HG03045 (cell line): Measurements from ENCODE around the gene GULP1.

Experiments
- ATAC-seq: cut with Tn5 transposase; IDR thresholded peaks from one replicate; pipeline ENCODE4 v1.9.1; 2021; ENCODE audit warnings: mild to moderate bottlenecking, moderate library complexity; ENCODE audit not compliant: unreplicated experiment

The GULP1 gene

DNA sequence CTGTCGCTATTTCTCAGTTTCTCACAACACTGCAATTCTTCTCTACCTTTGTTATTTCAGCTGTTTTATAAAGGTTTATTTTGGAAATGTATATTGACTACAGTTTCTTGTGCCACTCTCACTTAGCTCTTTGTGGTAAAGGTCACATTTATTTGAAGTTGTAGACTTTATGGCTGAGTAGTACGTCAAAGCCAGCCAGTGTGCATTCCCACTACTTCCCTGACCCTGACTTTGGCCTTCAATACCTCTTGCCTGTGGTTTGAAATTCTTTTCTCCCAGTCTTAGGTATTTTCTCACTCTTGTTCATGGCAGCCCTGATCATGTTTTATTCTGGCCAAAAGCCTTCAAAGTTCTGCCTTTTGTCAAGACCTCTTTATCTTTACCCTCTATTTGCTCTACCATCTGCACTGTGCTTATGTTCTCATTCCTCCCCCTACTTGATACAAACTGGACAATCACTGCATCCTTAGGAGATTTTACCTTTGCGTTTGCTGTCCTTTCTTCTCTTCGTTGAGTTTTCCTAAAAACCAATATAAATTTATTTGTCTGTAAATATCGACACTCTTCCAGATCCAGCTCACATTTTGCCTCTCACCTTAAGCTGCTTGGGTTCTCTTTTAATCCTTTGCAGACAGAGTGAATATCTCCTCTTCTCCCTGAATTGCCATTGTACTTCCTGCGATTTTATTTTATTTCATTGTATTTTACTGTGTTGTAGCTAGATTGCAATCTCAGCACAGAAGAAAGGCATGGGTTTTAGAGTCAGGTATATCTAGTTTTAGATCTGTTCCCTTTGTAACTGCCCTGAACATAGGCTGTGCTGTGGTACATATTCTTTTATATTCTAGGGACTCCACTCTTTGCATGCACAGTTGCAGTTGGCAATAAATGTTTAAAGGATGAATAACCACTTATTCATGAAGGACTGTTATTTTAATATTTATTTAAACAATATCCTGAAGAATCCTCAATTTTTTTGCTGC is 31.2 kb downstream of the GULP1 start:
- no peak for ATAC-seq

DNA sequence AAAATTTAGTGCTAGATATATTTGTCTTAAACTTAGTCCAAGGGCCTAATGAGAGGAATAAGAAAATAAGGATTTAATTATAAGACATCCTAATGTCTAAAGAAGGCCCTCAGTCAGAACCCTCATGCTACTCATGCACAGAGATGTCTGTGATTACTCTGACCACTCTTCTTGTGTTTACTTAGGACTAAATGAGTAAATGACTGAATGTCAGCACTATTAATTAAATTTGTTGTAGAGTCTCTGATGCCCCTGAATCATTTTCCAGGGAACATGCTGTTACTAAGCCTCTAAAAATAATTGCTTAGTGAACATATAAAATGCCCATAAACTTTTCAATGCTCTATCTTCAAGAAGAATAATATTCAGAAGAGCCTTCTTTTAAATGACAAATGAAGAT is 32.4 kb downstream of the GULP1 start:
- no peak for ATAC-seq

DNA sequence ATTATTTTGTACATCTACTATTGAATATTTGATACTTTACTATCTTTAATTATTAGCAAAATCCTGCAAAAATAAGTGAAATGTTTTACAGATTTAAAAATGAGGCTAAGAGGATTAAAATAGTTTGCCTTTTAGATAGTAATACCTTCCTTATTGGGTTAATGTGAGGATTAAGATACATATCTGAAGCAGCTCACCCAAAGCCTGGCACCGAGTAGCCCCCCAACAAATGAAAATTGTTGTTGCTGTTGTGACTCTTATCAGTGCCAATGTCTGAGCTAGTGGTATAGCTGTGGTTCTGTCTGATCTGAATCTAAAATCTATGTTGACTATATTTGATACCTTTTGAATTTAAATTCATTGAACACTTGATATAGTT is 34.6 kb downstream of the GULP1 start:
- ATAC-seq: no peak

DNA sequence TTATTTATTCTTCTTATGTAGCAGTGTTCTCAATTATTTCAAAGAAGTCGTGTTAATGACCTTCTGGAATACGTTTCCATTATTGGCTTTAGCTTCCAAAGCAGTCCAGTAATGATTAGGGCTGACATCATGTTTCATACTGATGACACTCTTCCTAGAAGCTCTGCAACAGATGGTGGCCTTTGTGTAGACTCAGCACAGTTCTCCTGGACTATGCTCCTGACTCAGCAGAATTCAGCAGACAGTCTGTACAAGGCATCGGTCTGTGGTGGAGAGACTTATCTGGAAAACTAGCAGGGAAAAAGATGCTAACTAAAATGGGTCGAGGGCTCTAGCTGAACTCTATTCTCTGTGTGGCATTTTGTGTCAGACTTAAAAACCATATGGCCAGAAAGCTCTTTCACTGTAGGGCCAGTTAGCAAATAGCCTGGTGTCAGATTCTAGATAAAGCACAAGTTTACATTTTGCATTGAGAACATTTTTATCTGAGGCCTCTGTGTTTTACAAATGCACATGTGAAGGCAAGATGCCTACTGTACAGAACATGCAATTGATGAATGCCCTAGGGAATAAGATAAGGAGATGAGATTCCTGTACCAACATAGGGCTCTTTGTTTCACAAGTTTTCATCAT is 35.1 kb downstream of the GULP1 start:
- no peak for ATAC-seq

DNA sequence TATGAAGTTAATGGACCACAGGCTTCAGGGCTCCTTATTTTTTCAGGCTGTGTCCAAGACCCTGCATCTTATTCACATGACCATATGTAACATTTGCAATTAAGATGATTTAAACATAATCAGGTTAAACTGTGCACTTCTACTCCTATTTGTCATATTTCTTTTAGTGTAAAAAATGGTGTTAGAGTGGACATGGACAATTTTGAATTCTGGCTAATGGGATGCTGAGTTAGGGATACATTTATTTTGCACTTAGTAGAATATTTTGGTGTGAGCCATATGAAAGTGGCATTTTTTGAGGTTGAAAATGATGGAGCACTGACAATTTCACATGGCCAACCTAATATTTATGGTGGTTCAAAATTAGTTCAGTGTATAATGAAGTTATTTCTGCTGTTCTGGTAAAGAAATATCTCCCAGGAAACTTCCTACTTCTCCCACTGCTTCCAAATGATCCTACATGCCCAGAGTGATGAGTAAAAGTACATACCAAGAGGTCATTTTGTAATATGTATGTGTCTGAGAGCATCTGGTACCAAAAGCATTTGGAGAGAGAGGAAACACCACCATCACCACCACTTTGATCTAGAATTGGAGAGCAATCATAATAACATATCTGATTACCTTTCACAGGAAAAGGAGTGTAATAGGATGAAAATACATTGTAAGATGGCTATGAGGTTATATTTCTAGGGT is 36.0 kb downstream of the GULP1 start:
- ATAC-seq: no peak

DNA sequence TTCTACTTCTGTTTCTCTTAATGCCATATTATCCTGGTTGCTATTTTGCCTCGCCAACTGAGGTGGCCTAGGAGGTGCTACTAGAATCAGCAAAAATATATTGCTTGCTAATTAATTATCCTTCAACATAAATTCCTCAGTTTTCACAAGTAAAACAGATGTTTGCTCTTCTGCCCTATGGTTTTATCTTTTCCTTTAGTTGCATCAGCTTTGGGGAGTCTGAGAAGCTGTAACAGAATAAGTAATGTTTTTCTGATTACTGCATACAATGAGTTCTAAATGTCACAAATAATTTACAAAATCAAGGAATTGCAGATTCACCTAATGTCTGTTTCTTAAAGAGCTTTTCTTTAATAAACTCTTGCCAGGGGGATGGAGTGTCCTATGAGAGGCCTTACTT is 36.7 kb downstream of the GULP1 start:
- ATAC-seq: no peak

DNA sequence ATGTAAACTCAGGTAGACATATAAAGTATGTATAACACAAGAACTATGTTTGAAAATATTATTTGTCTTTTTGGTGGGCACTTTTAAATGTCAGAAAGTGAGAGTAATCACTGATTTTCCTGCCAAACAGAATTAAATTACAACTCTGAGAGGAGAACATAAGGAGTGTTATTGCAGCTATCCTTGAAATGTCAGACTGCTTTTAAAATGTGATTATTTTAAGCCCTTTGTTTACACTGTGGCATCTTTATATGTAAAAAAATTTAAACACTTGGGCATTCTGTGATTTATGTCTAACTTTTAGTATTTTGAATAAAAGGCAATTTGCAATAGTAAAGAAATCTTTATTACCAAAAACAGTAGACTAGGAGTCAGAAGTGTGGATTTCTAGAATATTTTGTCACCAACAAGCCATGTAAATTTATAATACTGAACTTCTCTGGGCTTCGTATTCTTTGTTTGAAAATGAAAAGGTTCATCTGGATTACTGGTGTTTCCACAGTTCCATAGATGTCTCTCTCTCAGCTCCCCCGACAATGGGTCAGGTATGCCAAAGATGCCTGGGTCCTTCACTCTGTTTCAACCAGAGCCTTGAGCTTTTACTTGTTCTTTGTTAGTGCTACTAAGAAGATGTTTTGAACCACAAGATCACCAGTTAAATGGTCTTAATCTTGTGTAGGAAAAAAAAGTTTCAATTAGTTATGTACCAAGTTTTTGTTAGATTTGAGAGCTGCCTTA is 38.8 kb downstream of the GULP1 start:
- no peak for ATAC-seq

DNA sequence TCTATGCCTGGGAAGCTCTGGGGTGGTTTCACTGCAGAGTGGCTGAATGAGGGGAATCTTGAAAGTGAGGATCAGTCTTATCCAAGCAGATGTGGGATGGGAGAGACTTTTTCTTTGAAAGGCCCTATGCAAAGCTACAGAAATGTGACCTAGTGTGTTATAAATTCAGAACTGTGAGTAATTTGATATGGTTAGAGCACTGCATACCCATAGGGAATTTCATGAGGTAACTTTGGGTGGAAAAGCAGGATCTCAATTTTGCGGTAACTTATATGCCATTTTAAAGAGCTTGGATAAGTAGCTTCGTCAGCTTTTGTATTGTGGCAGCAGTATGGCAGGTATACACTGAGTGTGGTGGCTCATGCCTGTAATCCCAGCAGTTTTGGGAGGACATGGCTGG is 40.9 kb downstream of the GULP1 start:
- ATAC-seq: no peak

DNA sequence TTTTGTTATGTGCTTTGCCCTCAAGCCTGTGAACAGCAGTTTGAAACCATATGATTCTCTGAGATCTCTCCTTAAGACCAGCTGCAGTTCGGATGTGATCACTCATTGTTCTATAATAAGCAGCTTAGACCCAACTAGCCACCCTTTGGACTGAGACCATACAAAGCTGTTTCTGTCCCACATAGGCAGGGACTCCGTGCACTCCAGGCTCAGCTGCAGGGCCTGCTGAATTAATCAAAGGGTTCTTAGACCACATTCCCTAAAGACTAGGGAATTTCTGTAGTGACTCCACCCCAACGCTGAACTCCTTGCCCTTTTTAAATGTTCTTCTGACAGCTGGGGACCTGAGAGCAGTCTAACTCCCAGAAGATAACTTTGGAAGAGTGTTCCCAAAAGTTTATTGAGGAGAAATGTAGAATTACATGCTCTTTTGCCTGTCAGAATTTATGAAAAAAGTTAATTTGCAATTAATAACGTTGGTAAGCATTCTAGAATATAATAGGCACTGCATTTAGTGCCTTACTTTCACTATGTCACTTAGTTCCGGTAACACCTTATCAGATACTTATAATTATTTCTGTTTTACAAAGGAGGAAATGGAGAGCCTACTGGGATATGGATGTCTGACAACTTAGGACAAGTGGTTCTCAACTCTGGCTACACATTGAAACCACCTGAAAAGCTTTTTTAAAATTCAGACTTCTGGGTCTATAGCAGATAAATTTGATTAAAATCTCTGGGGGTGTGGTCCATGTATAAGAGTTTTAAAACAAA is 42.3 kb downstream of the GULP1 start:
- ATAC-seq: no peak

DNA sequence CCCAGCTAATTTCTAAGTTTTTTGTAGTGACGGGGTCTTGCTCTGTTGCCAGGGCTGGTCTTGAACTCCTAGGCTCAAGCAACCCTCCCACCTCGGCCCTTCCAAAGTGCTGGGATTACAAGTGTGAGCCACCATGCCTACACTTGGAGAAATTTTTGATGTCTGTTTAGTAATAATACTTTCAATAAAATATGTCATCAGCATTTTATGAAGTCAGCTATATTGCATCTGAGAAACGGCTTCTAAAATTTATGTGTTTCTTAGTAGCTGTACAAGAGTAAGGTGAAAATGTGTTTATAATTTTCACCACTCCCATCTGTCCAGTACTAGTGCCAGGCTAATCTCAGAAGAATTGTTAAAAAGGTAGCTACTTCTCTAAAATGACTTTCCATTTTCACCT is 46.8 kb downstream of the GULP1 start:
- ATAC-seq: no peak

DNA sequence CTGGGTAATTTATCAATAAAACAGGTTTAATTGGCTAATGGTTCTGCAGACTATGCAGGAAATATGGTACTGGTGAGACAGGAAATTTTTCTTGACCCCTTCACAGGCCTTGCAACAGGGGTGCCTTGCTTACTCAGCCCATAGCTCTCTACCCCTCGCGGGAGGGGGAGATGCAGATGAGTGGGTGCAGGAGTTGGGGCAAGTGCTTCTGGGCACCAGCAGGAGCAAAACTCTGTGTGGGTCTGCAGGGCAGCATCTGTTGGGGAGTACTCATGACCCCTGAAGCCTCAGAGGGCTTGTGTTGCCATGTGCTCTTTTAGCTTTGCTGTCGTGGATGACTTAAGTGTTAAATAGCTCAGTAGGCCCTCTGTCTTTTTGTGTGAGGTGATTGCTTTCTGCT is 48.6 kb downstream of the GULP1 start:
- ATAC-seq: no peak

DNA sequence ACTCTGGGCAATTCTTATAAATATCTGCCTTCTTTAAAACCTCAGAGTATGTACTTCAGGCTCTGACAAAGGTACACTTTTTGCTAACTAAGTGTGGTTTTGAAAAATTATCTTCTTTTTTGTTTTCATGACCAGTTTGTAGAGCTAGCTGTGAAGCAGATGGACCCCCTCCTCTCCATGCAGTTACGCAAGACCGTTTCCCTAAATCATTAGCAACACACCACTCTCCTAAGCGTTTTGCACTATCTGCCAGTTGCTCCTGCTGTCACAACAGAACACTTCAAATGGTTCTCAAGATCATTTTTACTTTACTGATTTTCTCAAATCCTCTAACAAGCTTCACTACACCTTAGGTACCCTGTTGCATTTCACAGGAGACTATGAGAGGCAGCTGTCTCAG is 53.3 kb downstream of the GULP1 start:
- no peak for ATAC-seq

DNA sequence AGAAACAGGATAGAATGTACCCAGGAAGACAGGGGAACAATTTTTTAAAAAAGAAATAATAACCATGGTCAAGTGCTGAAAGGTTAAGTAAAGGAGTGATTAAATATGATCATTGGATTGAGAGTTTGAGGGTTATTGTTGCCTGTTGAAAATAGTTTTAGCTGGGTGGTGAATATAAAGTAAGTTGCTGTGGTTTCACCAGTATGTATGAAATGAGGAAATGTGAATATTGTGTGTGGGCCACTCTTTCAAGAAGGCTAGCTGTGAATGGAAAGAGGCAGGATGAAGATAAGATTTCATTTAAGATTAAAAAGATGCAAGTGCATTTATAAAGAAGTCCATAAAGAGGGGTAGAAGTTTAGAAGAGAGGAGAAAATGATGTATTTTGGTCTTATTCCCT is 53.8 kb downstream of the GULP1 start:
- ATAC-seq: no peak

DNA sequence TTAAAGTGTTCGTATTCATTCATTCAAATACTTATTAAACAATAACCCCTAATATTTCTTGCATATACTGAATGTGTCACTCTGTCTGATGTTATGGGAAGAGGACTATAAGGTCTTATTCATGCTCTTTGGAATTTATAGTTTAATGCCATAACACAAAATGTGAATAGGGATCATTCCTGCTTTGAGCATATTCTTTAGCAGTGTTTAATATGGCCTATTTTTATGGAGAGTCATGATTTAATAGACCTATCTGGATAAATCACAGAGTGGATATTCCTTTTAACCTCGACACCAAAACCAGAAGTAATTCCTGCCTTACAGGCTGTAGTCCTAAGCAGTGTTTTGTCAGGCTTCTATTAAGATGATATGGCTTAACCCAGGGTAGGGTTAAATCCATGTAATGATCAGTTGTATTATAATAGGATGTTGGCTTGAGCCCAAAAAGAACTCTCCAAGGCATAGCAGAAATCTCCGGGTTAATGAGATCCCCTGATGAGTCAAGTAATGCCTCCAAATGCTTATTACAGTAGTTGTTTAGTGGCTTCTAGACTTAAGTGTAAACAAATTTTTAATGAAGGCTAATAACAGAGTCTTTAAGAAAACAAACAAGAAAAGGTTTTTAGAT is 54.3 kb downstream of the GULP1 start:
- no peak for ATAC-seq

DNA sequence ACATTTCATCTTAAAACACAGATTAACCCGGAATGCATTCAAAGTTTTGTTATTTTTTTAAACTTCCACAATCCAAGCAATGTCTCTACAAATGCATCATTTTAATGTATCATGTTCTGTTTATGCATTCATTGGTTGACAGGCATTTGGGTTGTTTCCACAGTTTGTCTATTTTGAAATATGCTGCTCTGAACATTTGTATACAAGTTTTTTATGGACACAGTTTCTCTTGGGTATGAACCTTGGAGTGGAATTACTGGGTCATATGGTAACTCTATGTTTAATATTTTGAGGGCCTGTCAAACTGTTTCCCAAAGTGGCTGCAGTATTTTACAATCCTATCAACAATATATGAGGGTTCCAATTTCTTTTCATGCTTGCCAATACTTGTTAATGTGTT is 57.3 kb downstream of the GULP1 start:
- ATAC-seq: no peak

DNA sequence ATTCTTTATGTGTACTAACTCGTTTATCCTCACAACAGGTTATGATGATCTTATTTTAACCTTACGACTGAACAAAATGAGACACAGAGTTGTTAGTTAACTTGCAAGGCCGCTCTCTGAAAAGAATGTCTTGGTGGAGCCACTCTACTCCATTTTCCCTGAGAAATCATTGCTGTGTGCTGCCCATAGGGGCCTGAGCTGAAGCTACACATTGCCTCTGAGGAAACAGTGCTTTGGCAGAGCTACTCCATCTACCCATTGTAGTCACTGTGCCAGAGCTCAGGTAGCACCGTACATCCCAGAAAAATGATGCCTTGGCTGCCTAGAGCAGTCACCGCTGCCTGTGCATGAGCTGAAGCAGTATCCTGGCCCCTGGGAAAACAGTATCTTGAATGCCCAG is 61.6 kb downstream of the GULP1 start:
- ATAC-seq: no peak

DNA sequence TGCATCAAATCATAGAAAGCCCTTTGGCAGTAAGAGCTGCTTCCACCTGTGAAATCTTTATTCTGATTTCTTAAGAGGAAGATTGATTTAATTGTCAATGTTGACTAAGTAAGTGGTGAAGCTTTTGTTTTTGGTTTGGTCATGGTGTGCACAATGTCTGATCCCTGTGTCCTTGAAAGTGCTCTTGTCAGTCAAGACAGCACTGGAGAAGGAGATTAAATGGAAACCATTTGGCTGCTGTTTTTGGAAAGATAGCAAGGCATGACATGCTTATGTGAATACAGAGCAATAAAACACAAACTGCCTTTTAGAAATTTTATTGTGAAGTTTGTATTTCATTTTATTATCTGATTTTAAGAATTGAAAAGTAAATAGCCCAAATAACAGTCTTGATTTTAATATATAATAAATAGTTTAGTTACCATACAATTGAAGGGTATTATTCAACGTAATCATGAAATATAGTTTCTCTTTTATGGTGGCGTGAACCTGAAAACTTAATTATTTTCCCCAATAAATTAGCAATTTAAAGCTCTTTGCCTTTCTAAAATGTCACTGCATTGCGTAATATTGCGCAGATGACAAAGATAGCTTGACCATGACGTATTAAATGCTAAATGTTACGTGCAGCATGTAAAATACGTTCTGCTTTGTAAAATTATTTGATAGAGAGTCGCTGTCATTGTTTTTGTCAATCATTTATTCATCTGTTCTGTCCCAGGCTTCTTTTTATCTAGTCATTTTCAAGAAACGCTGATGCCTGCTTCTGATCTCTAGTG is 69.0 kb downstream of the GULP1 start:
- no peak for ATAC-seq

DNA sequence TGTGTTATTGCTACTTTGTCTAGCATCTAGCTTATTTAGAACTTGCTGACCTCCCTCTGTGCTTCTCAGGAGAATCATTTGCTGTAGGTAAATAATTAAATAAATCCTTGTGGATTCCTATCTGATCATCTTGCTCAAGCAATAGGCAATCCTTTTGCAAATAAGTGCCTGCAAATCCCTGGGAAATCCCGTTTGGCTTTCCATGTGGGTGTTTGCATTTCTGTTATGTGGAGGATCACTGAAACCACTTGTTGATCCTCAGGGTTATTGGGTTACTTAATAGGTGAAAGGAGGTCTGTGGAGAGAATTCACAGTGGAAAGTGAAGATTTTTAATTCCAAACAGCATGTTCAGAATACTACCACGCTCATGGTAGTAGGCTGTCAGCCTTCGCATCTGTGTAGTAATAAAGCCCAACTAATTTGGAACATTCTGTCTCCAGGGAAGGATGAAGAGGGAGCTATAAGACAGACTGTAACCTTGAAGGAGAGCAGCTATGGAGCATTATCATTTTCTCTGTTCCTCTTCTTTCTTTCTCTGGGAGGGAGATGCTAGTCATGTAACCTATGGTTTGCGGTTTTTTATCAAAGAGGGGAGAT is 72.5 kb downstream of the GULP1 start:
- ATAC-seq: no peak
